Ascending aorta (tissue), 2 donors: ENCODE measurements around the gene POLR1A. TPM values are rescaled to one million over a fixed set of nuclear protein-coding genes. Genes with fewer than 3 reads are reported as not detected.
A peak's percentile ranks its signal among the peaks of the same experiment; 100 is the strongest.

Experiments used
- DNase-seq, 2 donors: peaks; one replicate each; pipeline ENCODE4 v3.0.0-alpha.2; 2019; ENCODE audit warnings: low spot score in 2 of 2
- H3K27ac ChIP-seq, 2 donors: fragments of 200-600 bp; sonication (generic); one replicate each; pipeline ENCODE4 v1.5.1; 2016 to 2017; ENCODE audit warnings: mild to moderate bottlenecking in 1 of 2
- H3K27me3 ChIP-seq: fragments of 200-600 bp; sonication (generic); one replicate; pipeline ENCODE4 v1.5.1; 2017
- H3K36me3 ChIP-seq, 2 donors: fragments of 200-600 bp; sonication (generic); one replicate each; pipeline ENCODE4 v1.5.1; 2016
- H3K4me1 ChIP-seq, 2 donors: fragments of 200-600 bp; sonication (generic); one replicate each; pipeline ENCODE4 v1.5.1; 2016 to 2017; ENCODE audit warnings: mild to moderate bottlenecking in 1 of 2
- H3K4me3 ChIP-seq, 2 donors: fragments of 200-600 bp; sonication (generic); one replicate each; pipeline ENCODE4 v1.5.1; 2016 to 2017; ENCODE audit warnings: mild to moderate bottlenecking in 1 of 2
- H3K9me3 ChIP-seq, 2 donors: fragments of 200-600 bp; sonication (generic); one replicate each; pipeline ENCODE4 v1.5.1; 2016
- intact Hi-C: fragments of 100-400 bp; cut with DNase I; formaldehyde crosslinking; loops from one replicate; pipeline ENCODE4 v1.15.1; 2023
- total RNA-seq: library from RNA; depleted of rRNA; stranded (reverse); fragments of >200 nt; gene quantifications from one replicate; pipeline ENCODE4 v1.1.0, GENCODE V29; 2016
- TF ChIP-seq, protein P1 (sequence below), 3 experiments: fragments of 200-600 bp in 2 of 3; fragments of 450-650 bp in 1 of 3; sonication (generic) in 2 of 3; IDR thresholded peaks; one replicate each; pipeline ENCODE4 v1.5.1; 2016 to 2019; ENCODE audit warnings: antibody characterized with exemption in 3 of 3, mild to moderate bottlenecking in 1 of 3, moderate library complexity in 1 of 3

The POLR1A gene
- total RNA-seq, 1 donor from 2014 or later: 8.0 TPM

DNA sequence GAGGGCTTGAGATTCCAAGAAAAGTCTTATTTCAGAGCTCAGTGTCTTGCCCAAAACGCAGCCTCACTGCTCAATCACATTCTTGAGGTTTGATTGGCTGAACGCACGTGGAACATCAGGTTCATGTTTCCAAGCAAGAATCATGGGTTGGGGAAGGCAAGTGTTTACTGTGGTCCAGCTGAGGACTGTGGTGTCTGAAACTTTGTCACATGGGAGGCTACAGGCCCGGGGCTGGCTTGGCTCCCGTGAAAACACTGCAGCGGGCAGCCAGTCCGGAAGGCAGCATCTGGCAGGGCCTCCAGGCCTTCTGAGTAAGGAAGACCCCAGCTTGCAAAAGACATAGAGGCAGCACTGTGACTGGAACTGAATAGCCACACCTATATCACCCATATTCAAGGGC is 84.7 kb downstream of the POLR1A start:
- peak in 1 of 2 donors; percentile 84 for DNase-seq
- H3K27ac ChIP-seq: peak overlapping the region; percentile 31 to 38

DNA sequence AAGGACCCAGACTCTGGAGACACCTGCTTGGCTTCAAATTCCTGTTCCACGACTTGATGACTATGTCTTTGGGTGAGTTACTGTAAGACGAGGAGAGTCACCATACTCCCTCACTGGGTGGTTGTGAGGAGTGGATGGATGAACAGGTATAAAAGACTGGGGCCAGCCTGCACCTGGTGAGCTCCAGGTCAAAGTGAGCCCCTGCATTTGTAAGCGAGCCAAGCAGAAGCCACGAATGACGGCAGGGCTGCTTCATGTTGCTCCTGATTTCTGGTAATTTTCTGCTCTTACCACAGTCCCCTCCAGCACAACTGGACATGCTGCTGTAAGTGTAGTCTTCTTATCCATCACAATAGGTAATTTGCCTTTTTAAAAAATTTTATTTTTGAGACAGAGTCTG is 86.6 kb downstream of the POLR1A start:
- DNase-seq: no peak

More for the DNA sequence above, 84.7 kb downstream of the POLR1A start:
- Histone ChIP-seq H3K9me3 (no peaks in the 10 kb centered on the region), H3K4me1 (peaks cover 0 to 16% of the 10 kb centered on the region in 2 donors), H3K27me3 (no peaks in the 10 kb centered on the region), H3K36me3 (peaks cover 0 to 4% of the 10 kb centered on the region in 2 donors), H3K4me3 (no peak overlapping the region)
- TF ChIP-seq, protein P1, sequence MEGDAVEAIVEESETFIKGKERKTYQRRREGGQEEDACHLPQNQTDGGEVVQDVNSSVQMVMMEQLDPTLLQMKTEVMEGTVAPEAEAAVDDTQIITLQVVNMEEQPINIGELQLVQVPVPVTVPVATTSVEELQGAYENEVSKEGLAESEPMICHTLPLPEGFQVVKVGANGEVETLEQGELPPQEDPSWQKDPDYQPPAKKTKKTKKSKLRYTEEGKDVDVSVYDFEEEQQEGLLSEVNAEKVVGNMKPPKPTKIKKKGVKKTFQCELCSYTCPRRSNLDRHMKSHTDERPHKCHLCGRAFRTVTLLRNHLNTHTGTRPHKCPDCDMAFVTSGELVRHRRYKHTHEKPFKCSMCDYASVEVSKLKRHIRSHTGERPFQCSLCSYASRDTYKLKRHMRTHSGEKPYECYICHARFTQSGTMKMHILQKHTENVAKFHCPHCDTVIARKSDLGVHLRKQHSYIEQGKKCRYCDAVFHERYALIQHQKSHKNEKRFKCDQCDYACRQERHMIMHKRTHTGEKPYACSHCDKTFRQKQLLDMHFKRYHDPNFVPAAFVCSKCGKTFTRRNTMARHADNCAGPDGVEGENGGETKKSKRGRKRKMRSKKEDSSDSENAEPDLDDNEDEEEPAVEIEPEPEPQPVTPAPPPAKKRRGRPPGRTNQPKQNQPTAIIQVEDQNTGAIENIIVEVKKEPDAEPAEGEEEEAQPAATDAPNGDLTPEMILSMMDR (IDR thresholded peaks at IDR 0.05): no peak
- intact Hi-C loops: loop anchor here (2.0 to 5.0 kb wide), 2 partner anchors 24 to 134 kb away; partner anchors contain the start of gene ST3GAL5

DNA sequence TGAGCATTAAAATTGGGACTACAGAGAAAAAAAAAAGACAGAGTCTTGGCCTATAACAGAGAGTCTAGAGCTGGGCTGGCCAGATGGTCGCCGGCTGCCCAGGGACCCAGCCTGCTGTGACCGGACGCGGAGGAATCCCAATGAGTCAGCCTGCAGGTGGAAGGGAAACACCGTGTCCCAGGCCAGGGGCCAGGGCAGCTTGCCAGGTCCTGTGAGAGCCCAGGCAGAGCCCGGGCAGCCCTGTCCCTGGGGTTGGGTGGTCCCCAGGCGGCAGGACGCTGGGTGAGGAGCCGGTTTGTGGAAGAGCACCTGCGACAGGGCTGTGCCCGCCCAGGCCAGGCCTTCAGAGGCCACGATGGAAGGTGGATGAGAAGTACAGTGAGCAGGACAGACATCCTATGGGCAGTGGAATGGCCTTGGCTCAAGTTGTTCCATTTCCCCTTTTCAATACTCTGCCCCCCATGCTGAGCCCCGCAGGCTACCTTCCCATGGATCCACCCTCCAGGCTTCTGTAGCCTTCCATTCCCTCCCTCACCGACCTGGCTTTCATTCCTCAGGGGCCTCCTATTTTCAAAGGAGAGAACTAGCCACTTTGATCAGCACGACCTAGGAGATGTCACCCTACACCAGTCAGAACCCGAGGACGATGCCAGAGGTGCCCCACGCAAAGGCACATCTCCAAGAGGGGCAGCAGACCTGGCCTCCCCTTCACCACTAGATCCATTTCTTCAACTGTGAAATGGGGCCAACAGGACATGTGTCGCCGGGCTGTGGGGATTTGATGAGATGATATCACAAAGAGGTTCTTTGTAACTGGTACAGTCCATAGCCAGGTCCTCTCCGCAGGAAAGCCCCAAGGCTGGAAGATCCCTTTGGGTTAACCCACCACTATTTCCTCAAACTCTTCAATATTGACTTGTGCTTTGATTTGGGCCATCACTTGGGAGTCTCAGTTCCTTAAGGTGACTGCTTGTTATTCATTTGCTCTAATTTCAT is 87.5 kb downstream of the POLR1A start:
- Histone ChIP-seq H3K27me3 (no peaks in the 10 kb centered on the region), H3K9me3 (peaks cover 0 to 6% of the 10 kb centered on the region in 2 donors), H3K27ac (no peak overlapping the region), H3K4me1 (peaks cover 0 to 16% of the 10 kb centered on the region in 2 donors), H3K36me3 (no peaks in the 10 kb centered on the region), H3K4me3 (no peak overlapping the region)
- intact Hi-C loops: no loop called here
- TF ChIP-seq, protein P1 (IDR thresholded peaks at IDR 0.05): no peak
- peak in 1 of 2 donors; percentile 76 for DNase-seq

More for the DNA sequence above, 86.6 kb downstream of the POLR1A start:
- Histone ChIP-seq H3K27ac (no peak overlapping the region), H3K27me3 (no peaks in the 10 kb centered on the region), H3K9me3 (peaks cover 0 to 6% of the 10 kb centered on the region in 2 donors), H3K36me3 (no peaks in the 10 kb centered on the region), H3K4me1 (peaks cover 0 to 16% of the 10 kb centered on the region in 2 donors), H3K4me3 (no peak overlapping the region)
- intact Hi-C loops: no loop called here
- TF ChIP-seq, protein P1 (IDR thresholded peaks at IDR 0.05): no peak

DNA sequence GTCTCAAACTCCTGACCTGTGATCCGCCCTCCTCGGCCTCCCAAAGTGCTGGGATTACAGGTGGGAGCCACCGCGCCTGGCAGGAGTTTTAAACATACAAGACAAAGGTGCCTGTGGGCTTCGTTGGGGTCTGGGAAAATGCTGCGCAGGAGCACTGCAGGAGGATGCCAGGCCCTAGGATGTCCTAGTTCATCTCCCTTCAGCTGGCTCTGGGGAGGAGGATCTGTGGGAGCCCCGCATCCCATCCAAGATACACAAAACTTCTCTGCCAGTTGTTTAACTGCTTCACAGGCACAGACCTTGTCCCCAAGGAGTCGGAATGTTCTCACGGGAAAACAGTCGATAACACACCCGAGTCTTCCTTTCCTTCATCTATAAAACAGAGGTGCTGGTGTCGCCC is 89.1 kb downstream of the POLR1A start:
- Histone ChIP-seq H3K36me3 (no peaks in the 10 kb centered on the region), H3K4me3 (no peak overlapping the region), H3K4me1 (peaks cover 0 to 12% of the 10 kb centered on the region in 2 donors), H3K27me3 (no peaks in the 10 kb centered on the region), H3K27ac (no peak overlapping the region), H3K9me3 (peaks cover 0 to 6% of the 10 kb centered on the region in 2 donors)
- intact Hi-C loops: no loop called here
- peak in 1 of 2 donors; percentile 38 for DNase-seq
- TF ChIP-seq, protein P1 (IDR thresholded peaks at IDR 0.05): no peak

DNA sequence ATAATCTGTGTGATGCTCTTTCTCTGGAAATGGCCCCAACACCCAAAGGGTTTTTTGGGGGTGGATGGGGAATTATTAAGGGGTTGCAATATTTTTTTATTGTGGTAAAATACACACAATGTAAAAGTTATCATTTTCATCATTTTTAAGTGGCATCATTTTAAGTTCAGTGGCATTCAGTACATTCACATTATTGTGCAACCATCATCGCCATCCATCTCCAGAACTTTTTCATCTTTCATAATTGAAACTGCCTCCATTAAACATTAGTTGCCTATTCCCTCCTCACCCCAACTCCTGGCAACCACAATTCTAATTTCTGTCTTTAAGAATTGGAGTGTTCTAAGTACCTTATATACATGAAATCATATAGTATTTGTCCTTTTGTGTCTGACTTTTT is 90.0 kb downstream of the POLR1A start:
- Histone ChIP-seq H3K4me1 (peaks cover 0 to 3% of the 10 kb centered on the region in 2 donors), H3K27ac (no peak overlapping the region), H3K27me3 (no peaks in the 10 kb centered on the region), H3K36me3 (no peaks in the 10 kb centered on the region), H3K9me3 (peaks cover 0 to 6% of the 10 kb centered on the region in 2 donors), H3K4me3 (no peak overlapping the region)
- TF ChIP-seq, protein P1 (IDR thresholded peaks at IDR 0.05): no peak
- intact Hi-C loops: no loop called here
- DNase-seq: no peak
